Fibroblast of the aortic adventitia (primary cell): ENCODE measurements around the gene AGAP3. TPM values are rescaled to one million over a fixed set of nuclear protein-coding genes. Genes with fewer than 3 reads are reported as not detected.

Experiments
- DNase-seq: peaks from one replicate; pipeline ENCODE4 v3.0.0-alpha.2; 2010; ENCODE audit warnings: low read depth
- H3K4me3 ChIP-seq: 2 replicates; pipeline ENCODE4 v1.5.1; 2011; ENCODE audit warnings: low read depth, mild to moderate bottlenecking, control low read depth, low read length, moderate library complexity
- total RNA-seq: library from RNA; depleted of rRNA; stranded (reverse); fragments of >200 nt; gene quantifications from 2 replicates; pipeline ENCODE4 v1.2.3, GENCODE V29; 2012; ENCODE audit warnings: low replicate concordance
- TF ChIP-seq, protein P1 (sequence below): IDR thresholded peaks from 2 replicates; pipeline ENCODE4 v1.5.1; 2011; ENCODE audit warnings: mild to moderate bottlenecking, low read length, control low read depth, inconsistent platforms; ENCODE audit not compliant: insufficient read depth

AGAP3 gene
- total RNA-seq, 1 donor: 50.2 TPM

DNA sequence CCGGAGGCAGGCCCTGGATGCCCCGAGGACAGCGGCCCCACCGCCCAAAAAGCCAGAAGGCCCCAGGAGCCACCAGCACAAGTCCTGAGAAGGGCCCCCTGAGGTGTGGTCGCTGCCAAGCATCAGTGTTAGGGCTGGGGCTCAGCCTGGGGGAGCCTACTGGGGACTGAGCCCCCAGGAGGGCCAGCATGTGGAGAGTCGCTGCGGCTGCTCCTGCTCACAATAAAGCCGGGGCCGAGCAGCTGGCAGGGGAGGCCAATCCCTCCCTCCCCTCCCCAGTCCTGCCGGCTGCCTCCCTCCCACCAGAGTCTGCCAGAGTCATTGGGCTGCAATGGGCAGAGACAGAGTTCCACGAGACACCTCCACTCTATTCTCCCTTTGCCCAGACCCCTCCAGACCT lies 41.0 kb upstream of the AGAP3 start:
- no peak for DNase-seq
- H3K4me3 ChIP-seq: no peak overlapping the region
- TF ChIP-seq, protein P1, sequence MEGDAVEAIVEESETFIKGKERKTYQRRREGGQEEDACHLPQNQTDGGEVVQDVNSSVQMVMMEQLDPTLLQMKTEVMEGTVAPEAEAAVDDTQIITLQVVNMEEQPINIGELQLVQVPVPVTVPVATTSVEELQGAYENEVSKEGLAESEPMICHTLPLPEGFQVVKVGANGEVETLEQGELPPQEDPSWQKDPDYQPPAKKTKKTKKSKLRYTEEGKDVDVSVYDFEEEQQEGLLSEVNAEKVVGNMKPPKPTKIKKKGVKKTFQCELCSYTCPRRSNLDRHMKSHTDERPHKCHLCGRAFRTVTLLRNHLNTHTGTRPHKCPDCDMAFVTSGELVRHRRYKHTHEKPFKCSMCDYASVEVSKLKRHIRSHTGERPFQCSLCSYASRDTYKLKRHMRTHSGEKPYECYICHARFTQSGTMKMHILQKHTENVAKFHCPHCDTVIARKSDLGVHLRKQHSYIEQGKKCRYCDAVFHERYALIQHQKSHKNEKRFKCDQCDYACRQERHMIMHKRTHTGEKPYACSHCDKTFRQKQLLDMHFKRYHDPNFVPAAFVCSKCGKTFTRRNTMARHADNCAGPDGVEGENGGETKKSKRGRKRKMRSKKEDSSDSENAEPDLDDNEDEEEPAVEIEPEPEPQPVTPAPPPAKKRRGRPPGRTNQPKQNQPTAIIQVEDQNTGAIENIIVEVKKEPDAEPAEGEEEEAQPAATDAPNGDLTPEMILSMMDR: no peak

DNA sequence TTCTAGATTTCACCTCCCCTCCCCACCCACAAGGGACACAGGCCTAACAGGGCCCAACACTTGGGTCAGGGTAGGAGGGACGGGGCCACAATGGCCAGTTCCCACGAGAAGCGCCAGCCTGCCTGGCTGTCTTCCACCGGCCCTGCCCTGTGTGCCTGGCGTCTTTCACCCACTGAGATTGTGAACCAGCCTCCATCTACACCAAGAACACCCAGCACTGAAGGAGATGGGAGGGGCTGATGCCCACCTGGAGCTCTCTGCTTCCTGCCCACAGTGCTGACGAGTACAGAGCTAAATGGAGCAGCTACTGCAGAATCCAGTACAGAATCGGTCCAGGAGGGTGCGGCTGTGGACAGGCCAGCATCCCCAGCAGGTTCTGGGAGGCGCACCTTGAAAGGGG lies 40.3 kb upstream of the AGAP3 start:
- TF ChIP-seq, protein P1: no peak
- no peak overlapping the region for H3K4me3 ChIP-seq
- no peak for DNase-seq

DNA sequence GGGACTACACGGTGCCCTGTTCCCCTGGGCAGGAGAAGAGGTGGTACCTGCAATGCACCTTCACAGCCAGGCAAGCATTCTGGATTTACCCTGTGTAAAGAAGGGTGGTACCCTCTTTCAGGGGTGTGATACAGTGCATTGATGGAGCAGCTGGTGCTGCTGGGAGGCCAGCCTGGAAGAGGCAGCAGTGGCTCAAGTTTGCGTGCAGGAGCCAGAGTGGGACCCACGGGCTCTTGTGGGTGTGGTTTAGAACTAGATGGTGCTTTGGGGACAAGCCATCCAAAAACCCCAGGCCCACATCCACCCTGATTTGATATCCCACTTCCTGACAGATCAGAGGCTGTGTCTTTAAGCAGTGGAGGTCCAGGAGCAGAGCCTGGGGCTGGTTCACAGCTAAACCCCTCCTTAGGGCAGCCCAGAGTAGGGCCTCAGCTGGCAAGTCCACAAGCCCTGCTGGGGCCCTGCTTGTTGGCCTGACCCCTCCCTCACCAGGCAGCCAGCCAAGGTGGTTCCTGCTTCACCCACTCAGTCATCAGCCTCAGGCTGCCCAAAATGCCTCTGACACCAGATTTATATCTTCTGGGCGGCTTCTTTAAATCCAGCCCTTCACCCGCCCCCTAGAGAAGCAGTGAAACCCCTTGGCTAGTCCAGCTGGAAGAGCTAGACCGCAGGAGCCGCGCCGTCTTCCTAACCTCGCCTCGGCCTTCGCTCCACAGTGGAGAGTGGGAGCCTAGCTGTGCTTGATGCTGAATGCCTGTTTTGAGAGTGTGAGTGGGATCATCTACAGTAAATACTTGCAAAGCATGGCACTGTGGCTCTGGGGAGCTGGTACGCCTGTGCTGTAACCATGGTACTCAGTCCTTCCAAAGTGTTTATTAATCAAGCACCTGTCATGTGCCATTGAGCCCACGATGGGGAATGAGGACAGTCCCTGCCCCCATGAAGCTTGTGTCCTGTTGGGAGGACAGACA lies 39.4 kb upstream of the AGAP3 start:
- DNase-seq: peak; percentile 88
- TF ChIP-seq, protein P1: no peak
- no peak overlapping the region for H3K4me3 ChIP-seq

DNA sequence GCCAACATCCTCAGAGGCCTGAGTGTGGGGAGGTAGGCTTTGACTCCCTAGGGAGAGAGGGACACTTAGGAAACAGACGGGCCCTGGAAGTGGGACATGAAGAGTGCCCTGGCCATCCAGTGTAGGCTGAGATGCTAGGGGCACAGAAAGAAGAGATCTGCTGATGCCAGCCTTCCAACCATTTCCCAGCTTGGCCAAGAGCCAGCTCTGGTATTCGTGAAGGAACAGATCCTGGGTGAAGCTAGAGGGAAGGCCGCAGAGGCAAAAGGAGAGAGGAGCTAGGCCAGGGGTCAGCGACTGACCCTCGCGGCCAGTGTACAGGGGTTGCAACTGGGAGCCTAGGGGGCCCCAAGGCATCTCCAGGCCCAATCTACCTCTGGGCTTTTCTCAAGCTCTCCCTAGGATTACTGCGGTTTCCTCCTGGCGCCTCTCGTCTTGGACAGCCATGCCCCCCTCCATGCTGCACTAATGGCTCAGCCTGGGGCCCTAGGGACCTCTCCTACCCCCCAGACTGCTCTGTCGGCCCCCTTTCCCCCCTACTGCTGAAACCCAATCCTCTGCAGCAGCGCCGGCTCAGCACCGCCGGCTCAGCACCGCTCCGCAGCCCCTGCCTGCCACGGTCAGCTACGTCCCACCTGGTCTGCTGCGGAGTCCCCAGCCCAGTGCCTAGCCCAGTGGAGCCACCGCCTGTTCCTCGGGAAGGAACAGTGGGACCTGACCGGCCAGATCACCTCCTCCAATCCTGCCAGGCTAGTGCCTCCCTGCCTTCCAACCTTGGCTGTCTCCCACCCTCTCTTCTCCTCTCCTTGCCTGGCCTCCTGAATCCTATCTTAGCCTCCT lies 38.1 kb upstream of the AGAP3 start, which contains the start of gene ASIC3:
Gene ASIC3, plus strand, starts transcription at position 556 of the 840 bp plus-strand sequence. CDS start 355 bp downstream, outside the sequence.
- TF ChIP-seq, protein P1: no peak
- H3K4me3 ChIP-seq: no peak within 1 kb of the TSS
- DNase-seq: no peak

DNA sequence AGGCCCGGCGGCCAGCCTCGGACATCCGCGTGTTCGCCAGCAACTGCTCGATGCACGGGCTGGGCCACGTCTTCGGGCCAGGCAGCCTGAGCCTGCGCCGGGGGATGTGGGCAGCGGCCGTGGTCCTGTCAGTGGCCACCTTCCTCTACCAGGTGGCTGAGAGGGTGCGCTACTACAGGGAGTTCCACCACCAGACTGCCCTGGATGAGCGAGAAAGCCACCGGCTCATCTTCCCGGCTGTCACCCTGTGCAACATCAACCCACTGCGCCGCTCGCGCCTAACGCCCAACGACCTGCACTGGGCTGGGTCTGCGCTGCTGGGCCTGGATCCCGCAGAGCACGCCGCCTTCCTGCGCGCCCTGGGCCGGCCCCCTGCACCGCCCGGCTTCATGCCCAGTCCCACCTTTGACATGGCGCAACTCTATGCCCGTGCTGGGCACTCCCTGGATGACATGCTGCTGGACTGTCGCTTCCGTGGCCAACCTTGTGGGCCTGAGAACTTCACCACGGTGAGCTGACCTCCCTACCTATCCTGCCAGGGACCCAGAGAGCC lies 37.3 kb upstream of the AGAP3 start:
- no peak overlapping the region for H3K4me3 ChIP-seq
- DNase-seq: no peak
- TF ChIP-seq, protein P1: no peak

DNA sequence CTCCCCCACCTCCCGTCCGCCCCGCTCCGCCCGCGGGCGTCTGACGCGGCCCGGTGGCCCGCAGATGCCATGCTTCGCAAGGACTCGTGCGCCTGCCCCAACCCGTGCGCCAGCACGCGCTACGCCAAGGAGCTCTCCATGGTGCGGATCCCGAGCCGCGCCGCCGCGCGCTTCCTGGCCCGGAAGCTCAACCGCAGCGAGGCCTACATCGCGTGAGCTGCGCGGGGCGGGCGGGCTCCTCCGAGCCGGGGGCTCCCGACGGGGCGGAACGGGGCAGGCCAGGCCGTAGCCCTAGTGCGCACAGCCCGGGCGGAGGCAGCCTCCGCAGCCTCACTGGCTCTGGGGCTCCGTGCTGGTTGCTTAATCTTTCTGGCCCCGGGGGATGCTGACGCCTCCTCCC lies 35.2 kb upstream of the AGAP3 start:
- DNase-seq: peak; percentile 65
- TF ChIP-seq, protein P1: no peak
- H3K4me3 ChIP-seq: no peak overlapping the region
